Measurements from ENCODE around the gene IQGAP2. TPM values are rescaled to one million over a fixed set of nuclear protein-coding genes. Genes with fewer than 3 reads are reported as not detected.

IQGAP2 gene
- total and polyA plus RNA-seq, 9 of the 15 experiments (the other 6 are each of a cell fraction or from before 2014, with no cell fraction given) = 8.7 to 23.2 (median 17.4) TPM

DNA sequence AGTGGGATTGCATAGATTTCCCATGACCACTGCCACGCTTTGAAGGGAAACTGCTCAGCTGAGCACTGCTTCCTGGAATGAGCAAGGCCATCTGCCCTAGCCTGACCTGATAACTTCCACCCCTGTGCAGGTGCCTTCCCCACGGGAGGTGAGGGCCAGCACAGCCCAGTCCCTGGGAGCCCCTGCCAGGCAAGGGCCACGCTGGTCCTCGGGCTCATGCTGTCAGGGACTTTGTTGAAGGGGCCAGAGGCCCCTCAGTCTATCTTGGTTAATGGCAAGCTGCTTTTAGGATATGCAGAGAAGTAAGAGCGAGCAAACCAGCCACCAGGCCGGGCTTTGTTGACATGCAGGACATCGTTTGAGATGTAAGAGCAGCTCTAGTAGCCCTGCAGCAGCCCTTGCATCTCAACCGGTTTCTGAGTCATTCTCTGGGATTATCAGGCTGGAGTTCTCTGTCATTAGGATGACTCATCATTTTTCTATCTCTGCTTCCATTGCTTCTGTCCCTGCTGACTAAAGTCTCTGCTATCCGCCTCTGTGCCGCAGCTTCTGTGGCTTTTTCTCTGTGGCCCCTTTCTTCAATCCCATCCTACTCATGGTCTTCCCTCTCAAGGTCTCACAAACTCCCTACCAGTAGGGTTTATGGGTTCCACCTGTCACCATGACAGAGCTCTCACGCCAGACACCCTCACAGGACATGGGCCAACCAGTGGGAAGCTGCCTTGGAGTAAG, 30.6 kb upstream of the IQGAP2 start (continued):
- TF ChIP-seq, protein P1, sequence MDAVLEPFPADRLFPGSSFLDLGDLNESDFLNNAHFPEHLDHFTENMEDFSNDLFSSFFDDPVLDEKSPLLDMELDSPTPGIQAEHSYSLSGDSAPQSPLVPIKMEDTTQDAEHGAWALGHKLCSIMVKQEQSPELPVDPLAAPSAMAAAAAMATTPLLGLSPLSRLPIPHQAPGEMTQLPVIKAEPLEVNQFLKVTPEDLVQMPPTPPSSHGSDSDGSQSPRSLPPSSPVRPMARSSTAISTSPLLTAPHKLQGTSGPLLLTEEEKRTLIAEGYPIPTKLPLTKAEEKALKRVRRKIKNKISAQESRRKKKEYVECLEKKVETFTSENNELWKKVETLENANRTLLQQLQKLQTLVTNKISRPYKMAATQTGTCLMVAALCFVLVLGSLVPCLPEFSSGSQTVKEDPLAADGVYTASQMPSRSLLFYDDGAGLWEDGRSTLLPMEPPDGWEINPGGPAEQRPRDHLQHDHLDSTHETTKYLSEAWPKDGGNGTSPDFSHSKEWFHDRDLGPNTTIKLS (IDR thresholded peaks at IDR 0.05; ENCODE audit: borderline replicate concordance, low read depth) = no peak
- TF ChIP-seq ZNF445 (CRISPR knock-in tag; IDR thresholded peaks at IDR 0.05; ENCODE audit: low read depth) (no peak), HNRNPL (IDR thresholded peaks at IDR 0.05; ENCODE audit: low read depth, low read length) (no peak), HLTF (IDR thresholded peaks at IDR 0.05) (peak; percentile 86; the same call in 1 of the 2 replicates), NCOA1 (IDR thresholded peaks at IDR 0.05; ENCODE audit: low read depth) (peak; percentile 82; the same call in 1 of the 2 replicates), XRCC3 (IDR thresholded peaks at IDR 0.05) (no peak), ZNF586 (CRISPR knock-in tag; conservative IDR thresholded peaks at IDR 0.05) (no peak), JUN (IDR thresholded peaks at IDR 0.05; ENCODE audit: borderline replicate concordance, low read depth, low read length) (peak; percentile 95), JUN (CRISPR knock-in tag; IDR thresholded peaks at IDR 0.05; ENCODE audit: borderline replicate concordance) (no peak), SMARCC2 (IDR thresholded peaks at IDR 0.05; ENCODE audit: low read depth) (peak; percentile 97), ZNF431 (CRISPR knock-in tag; IDR thresholded peaks at IDR 0.05) (no peak), EWSR1 (IDR thresholded peaks at IDR 0.05; ENCODE audit: borderline replicate concordance, low read depth, partially characterized antibody) (no peak), MECOM (CRISPR knock-in tag; IDR thresholded peaks at IDR 0.05) (no peak), RBM14 (IDR thresholded peaks at IDR 0.05; ENCODE audit: borderline replicate concordance, insufficient read depth, low read depth, low read length) (no peak), SMARCB1 (IDR thresholded peaks at IDR 0.05; ENCODE audit: insufficient read length, low read depth) (no peak), KLF1 (tag; IDR thresholded peaks at IDR 0.05) (no peak), ZFP30 (CRISPR knock-in tag; IDR thresholded peaks at IDR 0.05; ENCODE audit: borderline replicate concordance) (no peak), ZBTB1 (CRISPR knock-in tag; IDR thresholded peaks at IDR 0.05; ENCODE audit: borderline replicate concordance, low read depth) (no peak), SMARCA4 (IDR thresholded peaks at IDR 0.05) (peak; percentile 99), PTBP1 (IDR thresholded peaks at IDR 0.05; ENCODE audit: low read depth, low read length) (no peak), LCOR (CRISPR knock-in tag; IDR thresholded peaks at IDR 0.05) (no peak), PML (IDR thresholded peaks at IDR 0.05; ENCODE audit: low read length) (peak; percentile 48; the same call in 1 of the 2 replicates), FOXK2 (conservative IDR thresholded peaks at IDR 0.05 in 1 of 2, IDR thresholded peaks at IDR 0.05 in 1 of 2; ENCODE audit: low read depth in 2 of 2) (peak; percentile 90 to 95)
- TF ChIP-seq, protein P2, sequence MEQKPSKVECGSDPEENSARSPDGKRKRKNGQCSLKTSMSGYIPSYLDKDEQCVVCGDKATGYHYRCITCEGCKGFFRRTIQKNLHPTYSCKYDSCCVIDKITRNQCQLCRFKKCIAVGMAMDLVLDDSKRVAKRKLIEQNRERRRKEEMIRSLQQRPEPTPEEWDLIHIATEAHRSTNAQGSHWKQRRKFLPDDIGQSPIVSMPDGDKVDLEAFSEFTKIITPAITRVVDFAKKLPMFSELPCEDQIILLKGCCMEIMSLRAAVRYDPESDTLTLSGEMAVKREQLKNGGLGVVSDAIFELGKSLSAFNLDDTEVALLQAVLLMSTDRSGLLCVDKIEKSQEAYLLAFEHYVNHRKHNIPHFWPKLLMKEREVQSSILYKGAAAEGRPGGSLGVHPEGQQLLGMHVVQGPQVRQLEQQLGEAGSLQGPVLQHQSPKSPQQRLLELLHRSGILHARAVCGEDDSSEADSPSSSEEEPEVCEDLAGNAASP (IDR thresholded peaks at IDR 0.05) = no peak
- TF ChIP-seq, protein P3, sequence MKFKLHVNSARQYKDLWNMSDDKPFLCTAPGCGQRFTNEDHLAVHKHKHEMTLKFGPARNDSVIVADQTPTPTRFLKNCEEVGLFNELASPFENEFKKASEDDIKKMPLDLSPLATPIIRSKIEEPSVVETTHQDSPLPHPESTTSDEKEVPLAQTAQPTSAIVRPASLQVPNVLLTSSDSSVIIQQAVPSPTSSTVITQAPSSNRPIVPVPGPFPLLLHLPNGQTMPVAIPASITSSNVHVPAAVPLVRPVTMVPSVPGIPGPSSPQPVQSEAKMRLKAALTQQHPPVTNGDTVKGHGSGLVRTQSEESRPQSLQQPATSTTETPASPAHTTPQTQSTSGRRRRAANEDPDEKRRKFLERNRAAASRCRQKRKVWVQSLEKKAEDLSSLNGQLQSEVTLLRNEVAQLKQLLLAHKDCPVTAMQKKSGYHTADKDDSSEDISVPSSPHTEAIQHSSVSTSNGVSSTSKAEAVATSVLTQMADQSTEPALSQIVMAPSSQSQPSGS (CRISPR knock-in tag; IDR thresholded peaks at IDR 0.05) = no peak
